Measurements from ENCODE around the gene CHRNB2.

- TF ChIP-seq POLR2AphosphoS5 (IDR thresholded peaks at IDR 0.05; ENCODE audit: insufficient read depth in 1 of 2, low read depth in 1 of 2) (no peak), CTCF (IDR thresholded peaks at IDR 0.05) (no peak)
Observed at GRCh38 chr1:154586231-154586630, 18.7 kb downstream of the CHRNB2 start.
